Liver (tissue), 3 donors: Measurements from ENCODE around the gene TEX29.

Experiments
- ATF3 ChIP-seq: IDR thresholded peaks from 2 replicates; pipeline ENCODE4 v1.6.1; 2016; ENCODE audit warnings: antibody characterized with exemption
- CTCF ChIP-seq: fragments of 150-350 bp; IDR thresholded peaks from 2 replicates; pipeline ENCODE4 v1.5.1; 2017; ENCODE audit warnings: improper control_type of control experiment, low read depth, low read length; ENCODE audit not compliant: missing input control
- EGR1 ChIP-seq, 2 donors: IDR thresholded peaks; 2 replicates each; pipeline ENCODE4 v1.6.1; 2016 to 2018; ENCODE audit warnings: antibody characterized with exemption in 2 of 2, low read depth in 2 of 2
- FOXA2 ChIP-seq: IDR thresholded peaks from 2 replicates; pipeline ENCODE4 v1.6.1; 2016; ENCODE audit warnings: antibody characterized with exemption
- JUND ChIP-seq, 2 donors: IDR thresholded peaks; 2 replicates each; pipeline ENCODE4 v1.6.1; 2016; ENCODE audit warnings: antibody characterized with exemption in 2 of 2
- MAX ChIP-seq: IDR thresholded peaks from 2 replicates; pipeline ENCODE4 v1.6.1; 2016; ENCODE audit warnings: antibody characterized with exemption
- RAD21 ChIP-seq, 2 donors: IDR thresholded peaks; 2 replicates each; pipeline ENCODE4 v1.6.1; 2016; ENCODE audit warnings: antibody characterized with exemption in 2 of 2, mild to moderate bottlenecking in 2 of 2
- REST ChIP-seq: IDR thresholded peaks from 2 replicates; pipeline ENCODE4 v1.6.1; 2016; ENCODE audit warnings: antibody characterized with exemption, mild to moderate bottlenecking
- RXRA ChIP-seq, 2 donors: IDR thresholded peaks; 2 replicates each; pipeline ENCODE4 v1.6.1; 2017 to 2018; ENCODE audit warnings: antibody characterized with exemption in 2 of 2, mild to moderate bottlenecking in 1 of 2
- SP1 ChIP-seq: IDR thresholded peaks from 2 replicates; pipeline ENCODE4 v1.6.1; 2018; ENCODE audit warnings: antibody characterized with exemption, mild to moderate bottlenecking
- TAF1 ChIP-seq: conservative IDR thresholded peaks from 2 replicates; pipeline ENCODE4 v1.6.1; 2016; ENCODE audit warnings: antibody characterized with exemption, mild to moderate bottlenecking
- YY1 ChIP-seq: IDR thresholded peaks from 2 replicates; pipeline ENCODE4 v1.6.1; 2016; ENCODE audit warnings: antibody characterized with exemption, mild to moderate bottlenecking
- ZBTB33 ChIP-seq: IDR thresholded peaks from 2 replicates; pipeline ENCODE4 v1.6.1; 2016; ENCODE audit warnings: antibody characterized with exemption
- donor health status: healthy.
- donor health status: healthy.

GRCh38 chr13:111387026-111387871 lies 66.8 kb downstream of the TEX29 start:
- TF ChIP-seq YY1 (no peak), CTCF (no peak), TAF1 (no peak), ATF3 (no peak), MAX (no peak), REST (no peak), RAD21 (IDR thresholded peaks at IDR 0.05) (no peak), JUND (IDR thresholded peaks at IDR 0.05) (no peak), SP1 (no peak), ZBTB33 (no peak), EGR1 (IDR thresholded peaks at IDR 0.05; ENCODE audit: low read depth in 2 of 2) (no peak), RXRA (IDR thresholded peaks at IDR 0.05) (no peak), FOXA2 (no peak)
